Measurements from ENCODE around the gene BICD2.

DNA sequence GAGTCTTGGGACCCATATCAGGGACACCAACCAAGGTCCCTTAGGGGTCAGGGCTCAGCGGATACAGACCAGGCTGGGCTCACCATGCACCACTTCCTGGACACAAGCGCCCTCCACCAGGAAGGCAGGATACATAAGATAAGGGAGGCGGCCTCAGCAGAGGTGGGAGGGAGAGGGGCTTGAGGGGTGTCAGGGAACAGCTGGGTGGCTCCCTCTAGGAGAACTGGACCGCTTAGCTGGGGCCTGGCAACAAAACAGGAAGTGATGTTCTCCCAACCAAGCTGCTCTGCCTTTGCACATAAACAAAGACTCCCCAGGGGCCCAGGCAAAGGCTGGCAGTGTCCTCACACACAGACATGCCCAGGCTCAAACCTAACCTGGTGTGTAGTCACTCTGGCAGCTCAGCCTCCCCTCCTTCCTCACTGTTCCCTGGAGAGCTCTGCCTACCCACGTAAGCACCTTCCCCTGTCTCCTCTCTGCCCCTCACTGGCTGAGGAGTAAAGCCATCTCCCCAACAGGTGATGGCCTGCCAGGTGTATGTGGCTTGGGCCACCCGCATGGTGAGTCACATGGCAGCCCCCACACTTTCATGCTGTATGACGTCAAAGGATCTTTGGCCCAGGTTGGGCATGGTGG lies 5.8 kb upstream of the BICD2 start:
- TF ChIP-seq CTCF (IDR thresholded peaks at IDR 0.05; ENCODE audit: insufficient read depth, low read depth, low read length): no peak
- TF ChIP-seq EZH2 (IDR thresholded peaks at IDR 0.05; ENCODE audit: insufficient read depth, low read length): no peak
